GM23338 (cell line): Measurements from ENCODE around the gene ATP5ME.

Experiments used
- CREB1 ChIP-seq: fragments of 250-450 bp; sonication (Bioruptor Pico); IDR thresholded peaks from 2 replicates; pipeline ENCODE4 v1.5.0; 2020; ENCODE audit warnings: low read depth, mild to moderate bottlenecking, moderate library complexity
- CTCF ChIP-seq, 2 experiments: fragments of 200-600 bp in 1 of 2; sonication (generic) in 1 of 2; conservative IDR thresholded peaks; 2 replicates each; pipeline versions ENCODE4 v1.5.1 to v1.6.1; 2016 to 2017; ENCODE audit warnings: antibody characterized with exemption in 2 of 2, low read depth in 2 of 2, mild to moderate bottlenecking in 2 of 2, moderate library complexity in 1 of 2
- ETS1 ChIP-seq: IDR thresholded peaks from 2 replicates; pipeline ENCODE4 v1.6.1; 2016; ENCODE audit warnings: antibody characterized with exemption
- EZH2 ChIP-seq: fragments of 200-600 bp; sonication (generic); IDR thresholded peaks from one replicate; pipeline ENCODE4 v1.8.0; 2017; ENCODE audit warnings: antibody characterized with exemption, mild to moderate bottlenecking, low read depth; ENCODE audit not compliant: unreplicated experiment
- EZH2phosphoT487 ChIP-seq: fragments of 200-600 bp; sonication (generic); IDR thresholded peaks from one replicate; pipeline ENCODE4 v1.8.1; 2018; ENCODE audit warnings: antibody characterized with exemption; ENCODE audit not compliant: unreplicated experiment
- NANOG ChIP-seq: IDR thresholded peaks from 2 replicates; pipeline ENCODE4 v1.6.1; 2016; ENCODE audit warnings: antibody characterized with exemption, borderline replicate concordance
- POLR2AphosphoS5 ChIP-seq: IDR thresholded peaks from 2 replicates; pipeline ENCODE4 v1.6.1; 2016; ENCODE audit warnings: antibody characterized with exemption, low read depth
- REST ChIP-seq: IDR thresholded peaks from one replicate; pipeline ENCODE4 v1.6.1; 2018; ENCODE audit warnings: antibody characterized with exemption; ENCODE audit not compliant: unreplicated experiment
- ZNF114 ChIP-seq: fragments of 250-450 bp; sonication (Bioruptor Pico); IDR thresholded peaks from 2 replicates; pipeline ENCODE4 v1.5.0; 2020; ENCODE audit warnings: mild to moderate bottlenecking, moderate library complexity

- TF ChIP-seq REST, result no peak
- no peak for TF ChIP-seq CREB1
- TF ChIP-seq CTCF (conservative IDR thresholded peaks at IDR 0.05; ENCODE audit: low read depth in 2 of 2), result no peak
- TF ChIP-seq POLR2AphosphoS5, result no peak
- TF ChIP-seq NANOG, result no peak
- TF ChIP-seq EZH2, result no peak
- no peak for TF ChIP-seq EZH2phosphoT487
- no peak for TF ChIP-seq ZNF114 (CRISPR knock-in tag)
- TF ChIP-seq ETS1, result no peak
These were observed 9.3 kb upstream of the ATP5ME start for GRCh38 chr4:683247-683897.
